Heart left ventricle (tissue), 13 donors: ENCODE measurements around the gene EHBP1L1.

Experiments used
- CTCF ChIP-seq, 12 donors: fragments of 200-600 bp; sonication (generic) in 4 of 12; IDR thresholded peaks; one replicate each; pipeline versions ENCODE4 v1.5.0 to v1.8.0; 2018 to 2022; ENCODE audit warnings: antibody characterized with exemption in 12 of 12, mild to moderate bottlenecking in 5 of 12
- POLR2A ChIP-seq, 2 donors: fragments of 450-650 bp; IDR thresholded peaks; one replicate each; pipeline ENCODE4 v1.6.1; 2017; ENCODE audit warnings: antibody characterized with exemption in 2 of 2, mild to moderate bottlenecking in 2 of 2, moderate library complexity in 2 of 2
- donor health status: ischemic (EF 13 %, LVEDD 7.1; RV severe dilation, severe dysfunction).
- donor health status: DM: no; HTN: yes; CAD: no.
- donor health status: DM: no; HTN: no; CAD: no.
- donor health status: ischemic (EF 25% LVEDD 6.9; RV normal size, moderate dysfunction).
- donor health status: ischemic (EF 25% LVEDD 5.7; RV mildly dilated, moderate dysfunction).
- donor health status: ischemic (EF 35%, LVEDD 5.7; RV mildly dilated, moderate dysfunction).
- donor health status: nonischemic (EF 11% LVEDD 7.7; RV severe dilation, severe dysfunction).
- donor health status: DM: yes; HTN: yes; CAD: no.
- donor health status: PGD.
- donor health status: ischemic (EF 29% LVEDD 5.4; RV normal size, mild dysfunction).
- donor health status: nonischemic (EF 23%, LVEDD 6.1; RV moderate dilation, normal function).

DNA sequence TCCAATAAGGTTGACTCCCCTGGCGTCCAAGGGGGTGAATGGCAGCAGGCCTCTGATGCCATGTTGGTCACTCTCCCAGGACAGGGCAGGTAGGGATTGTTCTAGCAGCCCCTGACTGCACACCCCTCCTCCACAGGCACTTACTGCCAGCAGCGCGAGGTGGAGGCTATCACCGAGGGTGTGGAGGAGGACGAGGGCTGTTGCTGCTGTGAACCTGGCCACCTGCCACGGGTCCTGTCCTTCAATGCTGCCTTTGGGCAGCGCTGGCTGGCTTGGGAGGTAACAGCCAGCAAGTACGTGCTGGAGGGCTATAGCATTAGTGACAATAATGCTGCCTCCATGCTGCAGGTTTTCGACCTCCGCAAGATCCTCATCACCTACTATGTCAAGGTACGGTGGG lies 54.4 kb downstream of the EHBP1L1 start:
- TF ChIP-seq CTCF (IDR thresholded peaks at IDR 0.05) (no peak), POLR2A (IDR thresholded peaks at IDR 0.05) (no peak)
